Smooth muscle cell (in vitro differentiated cells): Measurements from ENCODE around the gene A2M. TPM values are rescaled to one million over a fixed set of nuclear protein-coding genes. Genes with fewer than 3 reads are reported as not detected.

ENCODE experiments used
- DNase-seq: peaks from one replicate; lab custom pipeline; 2025; ENCODE audit not compliant: unreplicated experiment; lab: John Stamatoyannopoulos, UW
- H2AFZ ChIP-seq: fragments of 200-600 bp; sonication (generic); 2 replicates; pipeline ENCODE4 v1.6.0; 2016; ENCODE audit warnings: antibody characterized with exemption, low read depth, mild to moderate bottlenecking
- H3F3A ChIP-seq: fragments of 200-600 bp; sonication (generic); 2 replicates; pipeline ENCODE4 v1.6.0; 2017; ENCODE audit warnings: antibody characterized with exemption, low read depth
- H3K27ac ChIP-seq: fragments of 200-600 bp; sonication (generic); 2 replicates; pipeline ENCODE4 v1.5.1; 2016; ENCODE audit warnings: low read depth, mild to moderate bottlenecking
- H3K27me3 ChIP-seq: fragments of 200-600 bp; sonication (generic); 2 replicates; pipeline ENCODE4 v1.6.1; 2016; ENCODE audit warnings: low read depth, mild to moderate bottlenecking
- H3K36me3 ChIP-seq: fragments of 200-600 bp; sonication (generic); 2 replicates; pipeline ENCODE4 v1.5.1; 2016; ENCODE audit warnings: low read depth
- H3K4me1 ChIP-seq: fragments of 200-600 bp; sonication (generic); 2 replicates; pipeline ENCODE4 v1.5.1; 2016; ENCODE audit warnings: low read depth
- H3K4me2 ChIP-seq: fragments of 200-600 bp; sonication (generic); 2 replicates; pipeline ENCODE4 v1.6.0; 2016; ENCODE audit warnings: mild to moderate bottlenecking
- H3K4me3 ChIP-seq: fragments of 200-600 bp; sonication (generic); 2 replicates; pipeline ENCODE4 v1.5.1; 2016; ENCODE audit warnings: mild to moderate bottlenecking
- H3K79me2 ChIP-seq: fragments of 200-600 bp; sonication (generic); 2 replicates; pipeline ENCODE4 v1.6.0; 2016; ENCODE audit warnings: low read depth, mild to moderate bottlenecking
- H3K9ac ChIP-seq: fragments of 200-600 bp; sonication (generic); 2 replicates; pipeline ENCODE4 v1.6.0; 2016; ENCODE audit warnings: low read depth
- H3K9me3 ChIP-seq: fragments of 200-600 bp; sonication (generic); replicated peaks from 2 replicates; pipeline ENCODE4 v1.5.1; 2016; ENCODE audit warnings: low read depth
- H4K20me1 ChIP-seq: fragments of 200-600 bp; sonication (generic); 2 replicates; pipeline ENCODE4 v1.6.0; 2016; ENCODE audit warnings: low read depth
- WGBS: methylation state at CpG from one replicate; pipeline ENCODE4 v1.1.7; 2016; ENCODE audit warnings: low lambda C conversion rate; 5-methylcytosine and 5-hydroxymethylcytosine counted together
- polyA plus RNA-seq: library from polyadenylated mRNA; unstranded; fragments of >200 nt; fragmentation: Nextera tagmentation; extraction: Ambion mirVana; gene quantifications from 2 replicates; pipeline ENCODE4 v1.2.1, GENCODE V29; 2016
- total RNA-seq: library from RNA; depleted of rRNA; stranded (reverse); fragments of >200 nt; gene quantifications from 2 replicates; pipeline ENCODE4 v1.2.3, GENCODE V29; 2014
- TF ChIP-seq, protein P1 (sequence below): fragments of 200-600 bp; sonication (generic); IDR thresholded peaks from 2 replicates; pipeline ENCODE4 v1.5.1; 2017; ENCODE audit warnings: borderline replicate concordance, mild to moderate bottlenecking, antibody characterized with exemption; ENCODE audit not compliant: insufficient read depth, poor library complexity, severe bottlenecking

A2M gene
- total and polyA plus RNA-seq, 2 experiments from 2014 or later = 72.8 to 108 TPM

DNA sequence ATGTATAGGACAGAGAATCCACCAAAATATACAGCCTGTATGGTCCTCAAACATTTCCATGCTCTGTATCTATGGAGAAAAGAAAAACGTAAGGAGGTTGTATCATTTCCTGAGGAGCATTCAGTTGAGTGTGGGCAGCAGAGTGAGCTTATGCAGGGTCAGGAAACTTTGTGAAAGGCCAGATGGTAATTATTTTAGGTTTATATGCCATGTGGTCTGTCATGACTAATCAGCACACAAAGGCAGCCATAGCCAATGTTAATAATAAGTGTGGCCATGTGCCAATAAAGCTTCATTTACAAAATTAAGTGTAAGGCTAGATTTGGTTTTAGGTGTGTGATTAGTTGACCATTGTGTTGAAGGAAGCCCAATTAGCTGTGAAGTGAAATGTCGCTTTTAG is 33.2 kb upstream of the A2M start:
- DNase-seq = no peak
- Histone ChIP-seq H3K27ac (no peak overlapping the region), H3K4me3 (no peak overlapping the region), H3K4me2 (no peak overlapping the region), H3F3A (no peaks in the 10 kb centered on the region), H3K9ac (no peak overlapping the region), H3K79me2 (no peaks in the 10 kb centered on the region), H3K36me3 (no peaks in the 10 kb centered on the region), H4K20me1 (no peaks in the 10 kb centered on the region), H3K27me3 (no peaks in the 10 kb centered on the region), H2AFZ (no peak overlapping the region), H3K9me3 (no peaks in the 10 kb centered on the region), H3K4me1 (no peaks in the 10 kb centered on the region)
- TF ChIP-seq, protein P1, sequence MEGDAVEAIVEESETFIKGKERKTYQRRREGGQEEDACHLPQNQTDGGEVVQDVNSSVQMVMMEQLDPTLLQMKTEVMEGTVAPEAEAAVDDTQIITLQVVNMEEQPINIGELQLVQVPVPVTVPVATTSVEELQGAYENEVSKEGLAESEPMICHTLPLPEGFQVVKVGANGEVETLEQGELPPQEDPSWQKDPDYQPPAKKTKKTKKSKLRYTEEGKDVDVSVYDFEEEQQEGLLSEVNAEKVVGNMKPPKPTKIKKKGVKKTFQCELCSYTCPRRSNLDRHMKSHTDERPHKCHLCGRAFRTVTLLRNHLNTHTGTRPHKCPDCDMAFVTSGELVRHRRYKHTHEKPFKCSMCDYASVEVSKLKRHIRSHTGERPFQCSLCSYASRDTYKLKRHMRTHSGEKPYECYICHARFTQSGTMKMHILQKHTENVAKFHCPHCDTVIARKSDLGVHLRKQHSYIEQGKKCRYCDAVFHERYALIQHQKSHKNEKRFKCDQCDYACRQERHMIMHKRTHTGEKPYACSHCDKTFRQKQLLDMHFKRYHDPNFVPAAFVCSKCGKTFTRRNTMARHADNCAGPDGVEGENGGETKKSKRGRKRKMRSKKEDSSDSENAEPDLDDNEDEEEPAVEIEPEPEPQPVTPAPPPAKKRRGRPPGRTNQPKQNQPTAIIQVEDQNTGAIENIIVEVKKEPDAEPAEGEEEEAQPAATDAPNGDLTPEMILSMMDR = no peak
- WGBS = 78% methylated on average over 2 of the region's 2 CpGs

DNA sequence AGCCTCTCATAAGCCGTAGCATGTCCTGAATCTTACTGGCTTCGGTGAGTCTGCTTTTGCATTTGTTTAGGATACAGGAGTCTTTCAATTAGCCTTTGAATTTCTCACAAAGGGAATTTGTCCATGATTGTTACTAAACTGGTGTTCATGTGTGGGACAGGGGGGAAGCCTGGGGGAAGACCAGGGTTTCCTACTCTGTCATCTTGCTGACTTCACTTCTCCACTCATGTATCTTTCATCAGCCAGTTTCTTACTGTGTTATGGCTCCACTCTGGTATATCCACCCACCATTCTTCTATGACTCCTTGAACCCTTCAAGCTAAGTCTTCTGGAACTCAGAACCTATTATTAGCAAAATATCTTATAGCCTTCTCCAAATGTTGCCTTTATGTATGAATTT is 31.7 kb upstream of the A2M start:
- Histone ChIP-seq H3K9me3 (no peaks in the 10 kb centered on the region), H3K4me3 (no peak overlapping the region), H3K27ac (no peak overlapping the region), H3K36me3 (no peaks in the 10 kb centered on the region), H4K20me1 (no peaks in the 10 kb centered on the region), H3K4me1 (no peaks in the 10 kb centered on the region), H3K9ac (no peak overlapping the region), H3K4me2 (no peak overlapping the region), H2AFZ (no peak overlapping the region), H3K27me3 (no peaks in the 10 kb centered on the region), H3F3A (no peaks in the 10 kb centered on the region), H3K79me2 (no peaks in the 10 kb centered on the region)
- no peak for DNase-seq
- WGBS = 78% methylated on average over 2 of the region's 2 CpGs
- TF ChIP-seq, protein P1 = no peak

DNA sequence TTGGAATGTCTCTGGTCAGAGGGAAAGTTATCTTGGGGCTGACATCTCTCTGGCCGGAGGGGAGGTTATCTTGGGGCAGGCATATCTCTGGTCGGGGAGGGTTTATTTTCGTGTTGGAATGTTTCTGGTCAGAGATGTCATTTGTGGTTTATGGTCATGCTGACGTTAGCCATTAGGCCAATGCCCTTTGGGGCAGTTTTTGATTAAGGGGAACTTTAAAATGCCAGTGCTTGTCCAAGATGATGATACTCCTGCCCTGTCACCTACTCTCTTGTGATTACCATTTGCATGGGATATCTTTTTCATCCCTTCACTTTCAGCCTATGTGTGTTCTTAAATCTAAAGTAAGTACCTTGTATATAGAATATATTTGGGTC is 29.0 kb upstream of the A2M start:
- no peak for DNase-seq
- no peak overlapping the region for H3K9ac ChIP-seq
- H4K20me1 ChIP-seq = no peaks in the 10 kb centered on the region
- H3K27ac ChIP-seq = no peak overlapping the region
- no peaks in the 10 kb centered on the region for H3K79me2 ChIP-seq
- H3K4me1 ChIP-seq = no peaks in the 10 kb centered on the region
- H3K4me2 ChIP-seq = no peak overlapping the region
- no peaks in the 10 kb centered on the region for H3K27me3 ChIP-seq
- TF ChIP-seq, protein P1 = no peak
- no peaks in the 10 kb centered on the region for H3K9me3 ChIP-seq
- H3K36me3 ChIP-seq = no peaks in the 10 kb centered on the region
- WGBS = 50% methylated on average over 4 of the region's 4 CpGs
- no peak overlapping the region for H3K4me3 ChIP-seq
- no peaks in the 10 kb centered on the region for H3F3A ChIP-seq
- no peak overlapping the region for H2AFZ ChIP-seq

DNA sequence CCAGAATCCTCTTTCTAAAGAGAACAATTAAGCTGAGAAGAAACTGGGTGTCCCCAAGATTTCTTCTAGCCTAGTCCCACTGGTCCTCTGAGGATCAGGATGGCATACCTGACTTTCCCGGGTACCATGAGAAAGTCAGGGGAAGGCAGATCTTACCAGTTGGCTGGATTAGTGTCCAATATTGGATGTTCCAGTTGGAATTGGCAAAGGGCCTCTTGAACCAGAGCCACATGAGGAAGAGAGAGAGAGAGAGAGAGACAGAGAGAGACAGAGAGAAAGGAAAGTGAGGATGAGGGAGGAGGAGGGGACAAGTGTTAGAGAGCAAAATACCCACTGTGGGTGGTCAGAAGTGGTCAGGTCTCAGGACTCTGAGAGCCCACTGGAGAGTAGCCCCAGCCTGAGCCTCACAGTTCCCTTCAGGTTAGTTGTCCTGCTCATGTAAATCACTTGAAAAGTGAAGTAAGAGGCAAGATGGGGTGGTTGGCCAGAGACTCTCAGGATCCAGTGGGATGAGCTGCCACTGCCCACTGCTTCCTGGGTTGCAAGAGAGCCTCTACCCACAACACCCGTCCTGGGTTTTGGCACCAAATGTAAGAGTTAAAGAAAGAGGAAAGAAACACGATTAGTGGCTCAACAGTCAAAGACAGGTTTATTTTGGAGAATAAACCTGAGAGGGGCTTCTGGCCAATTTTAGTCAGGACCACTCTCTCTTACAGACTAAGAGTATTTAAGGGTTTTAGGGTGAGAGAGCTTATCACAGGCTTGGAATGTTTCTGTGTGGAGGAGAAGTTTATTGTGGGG is 28.4 kb upstream of the A2M start:
- TF ChIP-seq, protein P1 = no peak
- no peak overlapping the region for H3K9ac ChIP-seq
- no peaks in the 10 kb centered on the region for H4K20me1 ChIP-seq
- no peak overlapping the region for H3K27ac ChIP-seq
- no peaks in the 10 kb centered on the region for H3K36me3 ChIP-seq
- no peaks in the 10 kb centered on the region for H3F3A ChIP-seq
- H3K4me1 ChIP-seq = no peaks in the 10 kb centered on the region
- WGBS = 91% methylated on average over 3 of the region's 3 CpGs
- H3K27me3 ChIP-seq = no peaks in the 10 kb centered on the region
- H3K79me2 ChIP-seq = no peaks in the 10 kb centered on the region
- no peak overlapping the region for H3K4me2 ChIP-seq
- no peaks in the 10 kb centered on the region for H3K9me3 ChIP-seq
- H3K4me3 ChIP-seq = no peak overlapping the region
- H2AFZ ChIP-seq = no peak overlapping the region
- DNase-seq = no peak
